ENCODE measurements around the gene TSPAN9.

DNA sequence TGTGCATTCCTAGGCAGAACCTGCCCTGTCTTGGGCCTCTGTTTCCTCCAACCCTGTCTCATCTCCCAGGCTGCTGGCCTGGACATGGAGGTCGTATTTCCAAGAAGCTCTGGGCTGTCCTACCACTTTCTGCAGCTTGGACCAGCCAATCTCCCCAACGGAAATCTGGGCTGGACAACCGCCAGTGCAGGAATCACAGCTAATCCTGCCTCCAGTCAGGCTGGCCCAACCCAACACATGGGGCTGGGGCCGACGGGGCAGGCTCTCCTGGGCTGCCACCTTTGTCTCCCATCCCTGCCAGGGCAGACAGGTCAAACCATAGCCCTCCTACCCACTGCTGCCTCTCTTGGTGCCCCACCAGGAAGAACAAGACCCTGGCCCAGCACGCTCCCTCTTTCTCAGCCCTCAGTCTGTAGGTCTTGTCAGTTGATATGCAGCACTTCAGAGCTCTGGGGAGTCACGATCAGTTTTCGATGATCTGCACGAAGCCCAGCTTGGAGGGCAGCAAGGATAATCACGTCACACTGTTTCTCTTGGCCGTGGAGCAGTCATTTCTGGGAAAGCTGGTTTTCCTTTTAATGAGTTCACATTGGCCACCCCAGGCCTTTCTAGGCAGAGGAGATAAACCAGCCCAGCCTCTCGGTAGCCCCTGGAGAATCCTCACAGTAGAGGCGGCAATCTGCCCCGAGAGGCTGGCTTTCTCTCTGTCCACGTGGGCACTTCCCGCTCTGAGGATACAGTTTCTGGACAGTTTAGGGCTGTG is 218.6 kb downstream of the TSPAN9 start:
- no peak for TF ChIP-seq EZH2 (IDR thresholded peaks at IDR 0.05)
- TF ChIP-seq POLR2AphosphoS5 (IDR thresholded peaks at IDR 0.05; ENCODE audit: borderline replicate concordance, low read depth, low read length), result no peak

Data from SK-N-MC (cell line).